T-helper 2 cell (primary cell): ENCODE results near the gene FAM174B.
A peak's percentile ranks its signal among the peaks of the same experiment; 100 is the strongest.

Experiments used
- DNase-seq, 5 experiments: peaks; one replicate each; pipeline versions ENCODE4 v3.0.0 to v3.0.0-alpha.2; 2012 to 2022

The FAM174B gene

DNA sequence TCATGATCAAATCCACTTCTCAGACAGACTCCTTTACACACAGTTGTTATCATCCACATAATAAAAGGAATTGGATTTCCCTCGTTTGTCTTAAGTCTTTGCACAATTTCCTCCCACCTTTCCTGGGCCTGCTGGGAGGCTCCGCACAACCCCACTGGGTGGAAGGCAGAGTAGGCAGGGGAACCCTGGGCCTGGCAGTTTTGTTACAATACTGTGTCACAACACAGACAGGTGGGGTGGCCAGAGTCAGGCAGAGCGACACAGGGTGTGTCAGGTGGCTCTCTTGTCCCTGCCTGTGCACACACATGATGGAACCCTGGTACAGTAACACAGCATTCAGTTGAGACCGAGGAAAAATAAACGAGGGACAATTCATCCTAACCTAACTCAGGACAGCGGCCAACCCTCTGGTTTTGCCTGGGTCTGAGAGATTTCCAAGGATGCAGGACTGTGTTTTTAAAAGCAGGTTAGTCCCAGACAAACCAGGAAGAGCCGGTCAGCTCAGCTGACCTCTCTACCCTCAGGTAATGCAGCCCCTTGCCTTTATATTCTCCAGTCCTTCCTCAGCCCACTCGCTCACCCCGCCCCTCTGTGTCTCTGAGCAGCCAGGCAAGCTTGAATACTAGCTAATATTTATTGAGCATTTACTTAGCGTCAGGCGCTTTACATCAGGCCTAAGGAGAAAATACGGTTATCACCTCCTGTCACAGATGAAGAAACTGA, 8.8 kb upstream of the FAM174B start:
- DNase-seq: no peak

DNA sequence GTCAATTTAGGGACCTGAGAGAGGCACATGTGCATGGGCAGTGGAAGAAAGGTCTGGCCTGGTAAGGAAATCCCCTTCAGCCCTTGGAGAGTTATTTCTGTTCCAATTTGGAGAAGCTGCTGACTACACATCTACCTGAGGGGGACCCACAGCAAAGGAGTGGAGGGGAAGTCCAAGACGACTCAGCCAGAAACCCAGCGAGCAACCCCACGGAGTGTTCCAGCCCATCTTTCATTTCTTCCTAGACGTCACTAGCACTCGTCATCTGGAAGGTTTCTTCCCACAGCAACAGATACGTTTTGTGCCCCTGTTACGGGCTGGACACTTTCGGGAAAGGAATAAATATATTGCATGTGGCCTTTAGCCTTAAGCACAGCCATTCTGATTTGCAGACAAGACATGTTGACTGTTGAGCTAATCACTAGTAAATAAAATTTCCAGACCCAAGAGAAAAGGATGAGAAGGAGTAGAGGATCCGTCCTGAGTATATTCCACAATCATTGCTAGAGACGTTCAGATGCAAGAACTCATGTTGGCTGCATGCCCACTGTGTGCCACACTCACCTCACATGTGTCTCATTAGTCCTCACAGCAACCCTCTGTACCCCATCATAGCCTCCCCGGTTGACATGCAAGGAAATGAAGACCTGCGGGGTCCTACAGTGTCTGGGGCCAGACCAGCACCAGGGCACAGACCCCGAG, 7.8 kb upstream of the FAM174B start:
- DNase-seq: peak in 1 of 5 experiments; percentile 29

DNA sequence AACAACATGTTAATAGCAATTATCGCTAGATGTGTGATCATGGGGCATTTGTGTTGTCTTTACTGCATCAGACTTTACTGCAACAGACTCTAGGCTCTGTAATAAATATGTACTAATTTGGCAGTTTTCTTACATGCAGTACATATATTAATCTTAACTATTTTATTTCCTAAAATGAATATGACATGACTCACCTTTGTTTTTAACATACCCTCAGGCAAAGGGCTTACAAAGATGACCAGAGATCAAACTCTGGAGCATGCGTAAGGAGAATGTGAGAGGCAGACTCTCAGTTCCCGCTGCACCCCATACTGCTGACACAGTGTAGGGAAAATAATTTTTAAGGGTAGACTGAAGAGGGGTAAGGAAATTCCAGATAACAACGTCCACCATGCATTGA, 7.2 kb upstream of the FAM174B start:
- DNase-seq: no peak

GRCh38 chr15:92661956-92662355, 6.4 kb upstream of the FAM174B start:
- DNase-seq: no peak

DNA sequence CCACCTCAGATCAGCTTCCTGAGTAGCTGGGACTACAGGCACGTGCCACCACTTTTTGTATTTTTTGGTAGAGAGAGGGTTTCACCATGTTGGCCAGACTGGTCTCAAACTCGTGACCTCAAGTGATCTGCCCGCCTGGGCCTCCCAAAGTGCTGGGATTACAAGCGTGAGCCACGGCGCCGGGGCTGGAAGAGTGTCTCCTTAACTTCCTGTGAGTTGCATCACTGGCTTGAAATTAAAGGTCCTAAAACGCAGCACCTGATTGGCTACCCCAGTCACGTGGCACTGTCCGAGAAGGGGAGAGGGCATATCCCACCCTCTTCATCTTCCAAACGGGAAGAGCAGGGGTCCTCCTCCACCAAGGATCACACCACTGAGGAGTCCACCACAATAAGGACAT, 5.5 kb upstream of the FAM174B start:
- DNase-seq: no peak

- DNase-seq: no peak
Measured at GRCh38 chr15:92657486-92657885, 1.9 kb upstream of the FAM174B start.

- no peak for DNase-seq
Measured at GRCh38 chr15:92656089-92656488, 514 bp upstream of the FAM174B start.

DNA sequence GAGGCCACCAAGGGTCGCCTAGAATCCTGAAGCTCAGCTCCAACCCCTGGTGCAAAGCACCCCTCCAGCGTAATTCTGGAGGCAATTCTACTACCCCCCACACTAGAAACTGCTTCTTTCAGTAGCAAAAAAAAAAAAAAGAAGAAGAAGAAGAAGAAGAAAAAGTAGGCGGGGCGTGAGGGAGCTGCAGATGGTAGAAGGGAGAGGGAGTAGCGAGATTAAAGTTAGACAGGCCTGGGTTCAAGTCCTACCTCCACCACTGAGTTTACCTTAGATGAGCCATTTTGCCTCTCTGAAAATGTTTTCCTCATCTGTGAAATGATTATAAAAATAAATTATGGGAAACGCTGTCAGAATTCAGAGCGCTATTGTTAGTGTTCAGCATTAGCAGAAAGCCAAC, 913 bp downstream of the FAM174B start:
- no peak for DNase-seq

DNA sequence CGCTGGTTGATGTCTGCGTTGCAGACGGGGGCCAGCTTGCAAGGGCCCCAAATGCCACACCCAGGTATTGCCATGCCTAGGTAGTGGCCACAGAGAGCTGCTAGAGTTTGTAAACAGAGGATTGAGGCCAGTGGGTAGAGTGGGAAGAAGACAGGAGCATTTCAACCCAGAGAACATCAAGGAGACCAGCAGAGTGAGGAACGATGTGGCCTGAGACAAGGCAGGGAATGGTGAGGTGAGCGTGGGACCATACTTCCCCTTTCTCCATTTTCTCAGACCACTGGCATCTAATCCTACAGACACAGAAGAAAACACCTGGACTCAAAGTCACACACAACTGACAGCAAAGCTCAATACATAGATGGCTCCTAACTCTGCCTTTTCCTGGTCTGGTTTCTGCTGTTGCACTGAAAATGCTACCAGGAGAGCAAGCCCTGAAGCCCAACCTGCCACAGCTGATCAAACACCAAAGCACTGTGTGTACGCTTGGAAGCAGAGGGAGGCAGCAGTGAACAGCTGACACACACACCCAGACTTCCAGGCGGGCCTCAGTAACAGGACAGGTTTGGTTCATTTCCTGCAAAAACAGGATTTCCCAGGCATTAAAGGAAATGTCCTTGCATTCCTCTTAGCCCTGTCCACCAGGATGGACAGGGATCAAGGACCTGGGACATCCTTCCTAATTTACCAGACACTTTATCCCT, 1.6 kb downstream of the FAM174B start:
- DNase-seq: no peak

- DNase-seq: no peak
Measured at GRCh38 chr15:92653366-92653765, 2.2 kb downstream of the FAM174B start.

- no peak for DNase-seq
Measured at GRCh38 chr15:92652576-92652966, 3.0 kb downstream of the FAM174B start.

DNA sequence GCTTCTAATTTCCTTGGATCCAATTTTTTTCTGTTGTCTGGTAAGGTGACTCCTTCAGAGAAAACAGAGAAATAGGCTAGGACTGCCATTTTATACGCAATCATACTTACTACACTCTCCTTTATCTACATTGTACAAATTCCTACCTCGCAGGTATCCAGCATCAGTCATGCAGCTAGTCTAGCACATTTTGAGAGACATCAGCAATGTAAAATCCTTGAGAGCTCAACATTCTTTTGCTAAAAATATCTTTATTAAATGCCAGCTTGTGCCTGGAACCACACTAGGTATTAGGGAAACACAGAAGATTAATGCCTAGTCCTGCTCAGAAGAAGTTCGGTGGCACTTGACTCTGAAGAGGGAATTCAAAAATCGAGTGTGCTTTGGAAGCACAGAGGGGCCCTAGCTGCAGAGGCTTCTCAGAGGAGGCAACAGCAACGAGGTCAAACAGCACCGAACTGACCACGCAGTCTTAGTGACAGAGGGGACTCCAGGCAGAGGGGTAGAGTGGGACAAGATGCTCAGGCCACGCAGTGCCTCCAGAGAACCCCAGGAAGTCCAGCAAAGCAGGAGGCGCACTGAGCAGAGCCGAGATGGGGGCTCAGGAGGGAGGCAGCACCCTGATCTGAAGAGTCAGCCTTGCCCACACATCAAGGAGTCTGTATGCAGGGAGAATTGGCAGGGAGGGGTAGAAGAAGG, 3.5 kb downstream of the FAM174B start:
- DNase-seq: no peak

DNA sequence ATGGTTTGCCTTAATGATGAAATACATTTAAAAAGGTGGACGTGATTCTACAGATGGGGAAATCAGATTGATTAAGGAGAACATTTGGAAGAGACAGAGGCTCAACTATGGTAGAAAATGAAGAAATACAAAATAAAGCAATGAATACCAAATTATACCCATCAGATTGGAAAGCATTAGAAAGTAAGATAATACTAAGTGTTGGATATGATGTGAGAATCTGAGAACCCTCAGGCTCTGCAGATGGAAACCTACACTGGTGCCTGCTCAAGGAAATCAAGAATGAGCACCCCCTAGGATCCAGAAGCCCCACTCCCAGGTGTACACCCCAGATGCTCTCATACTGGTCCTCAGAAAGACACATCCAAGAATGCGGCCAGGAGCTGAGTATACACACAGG, 4.6 kb downstream of the FAM174B start:
- DNase-seq: no peak

- DNase-seq: no peak
Measured at GRCh38 chr15:92650256-92650655, 5.3 kb downstream of the FAM174B start.

DNA sequence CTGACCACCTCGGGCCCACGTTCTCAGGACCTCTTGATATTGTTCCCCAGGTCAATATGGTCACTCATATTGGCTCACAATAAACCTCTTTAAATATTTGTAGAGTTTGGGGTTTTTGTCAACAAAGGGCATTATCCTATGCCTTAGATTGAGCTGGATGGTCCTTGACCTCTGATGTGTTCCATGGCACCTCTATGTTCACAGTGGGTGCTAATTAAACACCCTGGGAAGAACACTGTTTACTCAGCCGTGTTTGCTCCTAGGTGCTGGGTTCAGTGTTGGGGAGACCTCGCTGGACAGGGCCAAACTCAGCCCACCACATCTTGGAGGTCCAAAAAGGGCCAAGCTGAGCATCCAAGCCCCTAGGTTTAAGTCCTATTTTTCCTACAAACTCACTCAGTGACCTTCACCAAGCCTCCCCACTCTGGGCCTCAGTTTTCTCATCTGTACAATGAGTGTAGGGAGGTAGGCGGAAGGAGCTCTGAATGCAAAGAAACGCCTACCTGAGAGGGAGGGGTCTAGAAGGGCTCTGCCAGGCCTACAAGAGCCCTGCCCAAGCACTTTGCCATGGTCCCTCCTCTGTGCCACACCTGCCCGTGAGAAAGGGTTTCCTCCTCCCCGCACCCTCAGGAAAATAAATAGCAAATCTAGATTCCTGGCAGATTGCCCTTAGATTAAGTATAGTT, 7.2 kb downstream of the FAM174B start:
- no peak for DNase-seq

GRCh38 chr15:92647467-92648163, 8.0 kb downstream of the FAM174B start:
- DNase-seq: no peak

DNA sequence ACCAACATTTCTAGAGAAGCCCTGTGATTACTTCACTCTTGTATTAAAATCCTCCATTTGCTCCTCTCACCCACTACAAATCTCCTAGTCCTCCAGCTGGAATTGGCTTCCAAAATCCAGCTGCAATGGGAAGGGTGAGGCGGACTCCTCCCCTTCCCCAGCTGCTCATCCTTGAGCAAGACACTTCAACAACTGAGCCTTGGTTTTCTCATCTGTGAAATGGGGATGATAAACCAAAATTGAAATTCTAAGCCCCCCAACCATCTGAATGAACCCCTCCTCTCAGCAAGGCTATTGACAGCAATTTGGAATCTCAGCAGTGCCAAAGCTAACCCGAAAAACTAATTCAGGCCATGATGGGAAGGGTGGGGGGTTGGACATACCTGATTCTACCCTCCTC, 9.4 kb downstream of the FAM174B start:
- DNase-seq: no peak

GRCh38 chr15:92645731-92646130, 9.8 kb downstream of the FAM174B start:
- no peak for DNase-seq

- no peak for DNase-seq
Measured at GRCh38 chr15:92645051-92645631, 10.4 kb downstream of the FAM174B start.

- no peak for DNase-seq
Measured at GRCh38 chr15:92643849-92644815, 11.4 kb downstream of the FAM174B start.
